Gastrocnemius medialis (tissue), 4 donors: ENCODE measurements around the gene USE1.
"Not testable (repeated sequence)": the region's sequence is repeated elsewhere in the genome, so short reads cannot be mapped to it uniquely, and the experiment has no call there.

ENCODE experiments used
- CTCF ChIP-seq, 5 experiments: fragments of 450-650 bp in 3 of 5; fragments of 200-600 bp in 2 of 5; sonication (generic) in 2 of 5; IDR thresholded peaks in 4 of 5; conservative IDR thresholded peaks in 1 of 5; 1 replicate in 4 of 5; 2 replicates in 1 of 5; pipeline ENCODE4 v1.5.1; 2016 to 2019; ENCODE audit warnings: antibody characterized with exemption in 5 of 5, mild to moderate bottlenecking in 3 of 5, moderate library complexity in 3 of 5
- POLR2A ChIP-seq, 2 donors: fragments of 450-650 bp; IDR thresholded peaks; one replicate each; pipeline ENCODE4 v1.6.1; 2017; ENCODE audit warnings: antibody characterized with exemption in 2 of 2, mild to moderate bottlenecking in 2 of 2, moderate library complexity in 2 of 2

GRCh38 chr19:17191736-17192135 is 23.4 kb upstream of the USE1 start:
- TF ChIP-seq CTCF (IDR thresholded peaks at IDR 0.05 in 4 of 5, conservative IDR thresholded peaks at IDR 0.05 in 1 of 5); POLR2A (IDR thresholded peaks at IDR 0.05): not testable (repeated sequence)
